ENCODE results near the gene PDGFC. TPM values are rescaled to one million over a fixed set of nuclear protein-coding genes. Genes with fewer than 3 reads are reported as not detected.

PDGFC gene
- total RNA-seq, 1 experiment from 2014 or later, result 4.5 TPM

GRCh38 chr4:156770140-156770539 lies 201.5 kb downstream of the PDGFC start:
- peaks cover 19 to 34% of the 10 kb centered on the region in 2 experiments for H3K4me1 Mint-ChIP-seq

More at GRCh38 chr4:156770140-156770539, 201.5 kb downstream of the PDGFC start:
- no peak for TF ChIP-seq CTCF (conservative IDR thresholded peaks at IDR 0.05)
- H3K9ac ChIP-seq (ENCODE audit: extremely low read depth, insufficient read length, low read length), result no peak overlapping the region
- no CpG with 5 or more reads among the region's 2 CpGs for WGBS (ENCODE audit: extremely low coverage, insufficient read length, low lambda C conversion rate)
- Mint-ChIP-seq H3K36me3 (ENCODE audit: insufficient read depth in 1 of 3, low read depth in 3 of 3) (no peaks in the 10 kb centered on the region), H3K4me3 (no peak overlapping the region), H3K27ac (peak overlapping the region in 2 of 3 experiments; percentile 47 to 81; a peak in 2 of 7 replicates), H3K9me3 (no peaks in the 10 kb centered on the region), H3K27me3 (ENCODE audit: low read depth) (no peaks in the 10 kb centered on the region)
- no peak overlapping the region for H3K18ac ChIP-seq (ENCODE audit: insufficient read length, low read depth, low read length)
- no peak overlapping the region for H4K91ac ChIP-seq (ENCODE audit: insufficient read length, low read depth, low read length)
- no peak overlapping the region for H3K23ac ChIP-seq (ENCODE audit: insufficient read length, low read depth, low read length)
- H3K27me3 ChIP-seq (ENCODE audit: insufficient read depth, low read length), result no peaks in the 10 kb centered on the region
- H3K27ac ChIP-seq (ENCODE audit: insufficient read length, low read depth, low read length), result no peak overlapping the region
- no peak overlapping the region for H2BK12ac ChIP-seq (ENCODE audit: insufficient read length, low read depth, low read length)
- no peak overlapping the region for H3K14ac ChIP-seq (ENCODE audit: insufficient read depth, low read length)
- no peak overlapping the region for H3K4me2 ChIP-seq (ENCODE audit: insufficient read depth, insufficient read length, low read length)
- H2BK15ac ChIP-seq (ENCODE audit: low read depth, low read length), result no peak overlapping the region
- no peak overlapping the region for H4K5ac ChIP-seq (ENCODE audit: insufficient read length, low read depth, low read length)
- no peaks in the 10 kb centered on the region for H3K79me1 ChIP-seq (ENCODE audit: insufficient read depth, low read depth, low read length, poor library complexity, severe bottlenecking)
- no peak overlapping the region for H3T11ph ChIP-seq (ENCODE audit: low read length)
- no peaks in the 10 kb centered on the region for H3K79me2 ChIP-seq (ENCODE audit: insufficient read depth, low read length)
- H3K23me2 ChIP-seq (ENCODE audit: insufficient read length, low read depth, low read length, poor library complexity, severe bottlenecking), result no peaks in the 10 kb centered on the region
- no peak overlapping the region for H2BK120ac ChIP-seq (ENCODE audit: low read depth, low read length, poor library complexity, severe bottlenecking)
- no peak overlapping the region for H3K56ac ChIP-seq (ENCODE audit: insufficient read length, low read depth, low read length)
- no peak overlapping the region for H2BK5ac ChIP-seq (ENCODE audit: insufficient read length, low read length)
- H4K8ac ChIP-seq (replicated peaks; ENCODE audit: insufficient read length, low read depth, low read length), result no peak overlapping the region
- H2AFZ ChIP-seq (ENCODE audit: low read length), result no peak overlapping the region
- H3K9me3 ChIP-seq (ENCODE audit: control insufficient read depth, low read depth, low read length), result no peaks in the 10 kb centered on the region
- H2AK5ac ChIP-seq (ENCODE audit: insufficient read length, low read length), result no peak overlapping the region
- no peak overlapping the region for H3K4ac ChIP-seq (ENCODE audit: low read depth, low read length)
- no peak overlapping the region for H2BK20ac ChIP-seq (ENCODE audit: low read depth, low read length, poor library complexity, severe bottlenecking)
- H3K4me1 ChIP-seq (ENCODE audit: insufficient read depth, low read length), result no peaks in the 10 kb centered on the region; the same call in 1 of the 2 replicates
- DNase-seq, result no peak
- no peaks in the 10 kb centered on the region for H4K20me1 ChIP-seq (ENCODE audit: control insufficient read depth, insufficient read depth, insufficient read length)
